ENCODE data around the gene MIS18A.

The MIS18A gene

GRCh38 chr21:32246571-32247140, 32.2 kb downstream of the MIS18A start:
- no peak for DNase-seq (ENCODE audit: insufficient read length, low spot score)
- FAIRE-seq = no peak
- no peak for TF ChIP-seq CTCF (IDR thresholded peaks at IDR 0.05; ENCODE audit: insufficient read depth, missing control alignments)

GRCh38 chr21:32245971-32246370, 32.9 kb downstream of the MIS18A start:
- no peak for TF ChIP-seq CTCF (IDR thresholded peaks at IDR 0.05; ENCODE audit: insufficient read depth, missing control alignments)
- DNase-seq (ENCODE audit: insufficient read length, low spot score) (no peak), FAIRE-seq (no peak)

- TF ChIP-seq CTCF (IDR thresholded peaks at IDR 0.05; ENCODE audit: insufficient read depth, missing control alignments) = no peak
- no peak for FAIRE-seq
These were observed 37.8 kb downstream of the MIS18A start for GRCh38 chr21:32240851-32241687.

GRCh38 chr21:32239551-32239950, 39.3 kb downstream of the MIS18A start:
- DNase-seq (ENCODE audit: insufficient read length, low spot score) (no peak), FAIRE-seq (no peak)
- TF ChIP-seq CTCF (IDR thresholded peaks at IDR 0.05; ENCODE audit: insufficient read depth, missing control alignments) = no peak

More at GRCh38 chr21:32240851-32241687, 37.8 kb downstream of the MIS18A start:
- DNase-seq (ENCODE audit: insufficient read length, low spot score) = no peak

- no peak for TF ChIP-seq CTCF (IDR thresholded peaks at IDR 0.05; ENCODE audit: insufficient read depth, missing control alignments)
- FAIRE-seq (no peak), DNase-seq (ENCODE audit: insufficient read length, low spot score) (no peak)
These were observed 40.8 kb downstream of the MIS18A start for GRCh38 chr21:32238063-32238462.

- TF ChIP-seq CTCF (IDR thresholded peaks at IDR 0.05; ENCODE audit: insufficient read depth, missing control alignments) = no peak
- DNase-seq (ENCODE audit: insufficient read length, low spot score) (no peak), FAIRE-seq (no peak)
These were observed 41.8 kb downstream of the MIS18A start for GRCh38 chr21:32237021-32237420.

GRCh38 chr21:32233722-32234301, 45.0 kb downstream of the MIS18A start:
- DNase-seq (ENCODE audit: insufficient read length, low spot score) (no peak), FAIRE-seq (no peak)
- no peak for TF ChIP-seq CTCF (IDR thresholded peaks at IDR 0.05; ENCODE audit: insufficient read depth, missing control alignments)
